GM12872 (cell line): ENCODE results near the gene MAML2.

Source experiments
- CTCF ChIP-seq: IDR thresholded peaks from 3 replicates; pipeline ENCODE4 v1.5.1; 2011; ENCODE audit warnings: low read depth, mild to moderate bottlenecking, low read length, moderate library complexity; ENCODE audit not compliant: insufficient read depth

MAML2 gene

GRCh38 chr11:96146765-96147164, 196.2 kb downstream of the MAML2 start:
- TF ChIP-seq CTCF: no peak

DNA sequence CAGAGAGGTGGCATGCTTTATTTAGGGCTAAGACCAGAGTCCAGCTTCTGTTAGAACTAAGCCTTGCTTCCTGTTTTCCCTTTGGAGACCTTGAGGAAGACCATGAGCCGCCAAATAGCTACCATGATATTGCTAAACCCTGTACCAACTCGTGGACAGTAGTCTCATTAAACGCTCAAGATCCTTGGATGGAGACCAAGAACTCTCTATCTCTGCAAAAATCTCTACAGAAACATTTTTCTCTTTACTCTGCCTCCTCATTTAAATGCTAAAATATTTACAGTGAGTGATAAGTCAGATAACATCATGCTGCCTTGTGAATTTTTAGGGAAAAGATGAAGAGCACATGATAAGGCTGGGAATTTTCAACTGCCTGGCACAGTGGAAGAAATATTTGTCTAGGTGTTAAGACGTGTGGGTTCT, 197.8 kb downstream of the MAML2 start:
- TF ChIP-seq CTCF: no peak

DNA sequence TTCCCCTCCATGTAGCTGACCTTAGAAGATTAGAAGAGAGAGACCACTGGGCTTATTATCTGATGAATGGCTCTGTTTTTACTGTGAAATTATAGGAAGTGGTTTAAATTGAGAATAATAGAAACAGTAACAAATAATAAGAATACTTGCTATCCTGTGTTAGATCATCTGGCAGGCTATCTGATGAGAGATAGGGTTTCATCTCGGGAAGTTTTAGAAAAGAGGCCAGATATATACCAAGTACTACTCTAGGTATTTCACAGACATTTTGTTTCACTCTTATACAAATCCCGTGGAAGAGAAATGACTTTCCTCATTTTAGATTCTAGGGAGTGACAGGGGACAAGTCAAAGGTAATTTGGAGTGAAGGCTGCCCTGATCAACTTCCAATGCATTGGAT, 198.4 kb downstream of the MAML2 start:
- TF ChIP-seq CTCF: no peak

GRCh38 chr11:96143041-96143521, 199.9 kb downstream of the MAML2 start:
- no peak for TF ChIP-seq CTCF

- no peak for TF ChIP-seq CTCF
Measured at GRCh38 chr11:96141626-96142025, 201.4 kb downstream of the MAML2 start.

GRCh38 chr11:96139691-96140090, 203.3 kb downstream of the MAML2 start:
- TF ChIP-seq CTCF: no peak

GRCh38 chr11:96137373-96137772, 205.6 kb downstream of the MAML2 start:
- no peak for TF ChIP-seq CTCF
